Stimulated activated memory B cell treated with anti-CD40 and anti-IgM and Interleukin-4, amounts not matched to agents 10 μg/mL and 1 μg/mL and 100 μg/mL, for 72 hours (primary cell): ENCODE measurements around the gene LCMT2.
"Not testable (repeated sequence)": the region's sequence is repeated elsewhere in the genome, so short reads cannot be mapped to it uniquely, and the experiment has no call there.

Source experiments
- ATAC-seq: fragments of 150-1000 bp; cut with Tn5 transposase; 2 replicates; pipeline ENCODE4 v1.10.0; 2021
- H3K27ac Mint-ChIP-seq: one replicate; pipeline ENCODE4 v1.8.0; 2022; ENCODE audit warnings: mild to moderate bottlenecking, mixed read lengths
- H3K27me3 Mint-ChIP-seq: one replicate; pipeline ENCODE4 v1.8.0; 2022; ENCODE audit warnings: mixed read lengths
- H3K36me3 Mint-ChIP-seq: one replicate; pipeline ENCODE4 v1.8.0; 2022; ENCODE audit warnings: mixed read lengths
- H3K4me1 Mint-ChIP-seq: one replicate; pipeline ENCODE4 v1.8.0; 2022; ENCODE audit warnings: mixed read lengths
- H3K4me3 Mint-ChIP-seq: one replicate; pipeline ENCODE4 v1.8.0; 2022; ENCODE audit warnings: mild to moderate bottlenecking, moderate library complexity, mixed read lengths
- H3K9me3 Mint-ChIP-seq: one replicate; pipeline ENCODE4 v1.8.0; 2022; ENCODE audit warnings: mixed read lengths

The LCMT2 gene

DNA sequence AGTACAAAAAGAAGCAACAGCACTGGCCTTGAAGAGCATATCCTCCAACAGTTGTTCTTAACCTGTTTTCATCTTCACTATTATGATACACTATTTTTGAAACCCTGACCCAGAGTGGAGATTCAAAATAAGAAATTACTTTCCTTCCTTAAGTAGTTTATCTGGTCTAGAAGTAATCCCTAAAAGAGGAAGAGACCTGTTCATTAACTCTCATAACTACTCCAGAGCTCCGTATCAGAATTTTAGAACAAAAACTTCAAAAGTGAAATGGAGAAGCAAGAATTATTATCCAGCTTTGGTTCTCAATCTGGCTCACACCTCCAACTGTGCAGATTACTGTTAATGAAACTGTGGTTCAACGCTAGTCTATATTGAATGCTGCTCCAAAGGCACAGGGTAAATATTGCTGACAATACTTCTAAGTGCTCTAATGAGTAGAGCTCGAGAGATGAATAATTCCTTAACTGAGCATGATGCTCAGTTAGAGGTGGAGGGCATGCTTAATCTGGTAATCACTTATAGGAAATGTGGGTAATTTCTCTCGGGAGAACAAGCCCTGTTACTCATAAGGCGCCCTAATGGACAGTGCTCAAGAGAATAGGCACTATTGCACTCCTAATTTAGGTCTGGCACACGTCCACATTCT lies 5.2 kb downstream of the LCMT2 start:
- Mint-ChIP-seq H3K27ac (no peak overlapping the region), H3K9me3 (no peaks in the 10 kb centered on the region), H3K4me1 (peaks cover 26% of the 10 kb centered on the region), H3K4me3 (no peak overlapping the region), H3K36me3 (no peaks in the 10 kb centered on the region), H3K27me3 (no peaks in the 10 kb centered on the region)
- no peak for ATAC-seq

DNA sequence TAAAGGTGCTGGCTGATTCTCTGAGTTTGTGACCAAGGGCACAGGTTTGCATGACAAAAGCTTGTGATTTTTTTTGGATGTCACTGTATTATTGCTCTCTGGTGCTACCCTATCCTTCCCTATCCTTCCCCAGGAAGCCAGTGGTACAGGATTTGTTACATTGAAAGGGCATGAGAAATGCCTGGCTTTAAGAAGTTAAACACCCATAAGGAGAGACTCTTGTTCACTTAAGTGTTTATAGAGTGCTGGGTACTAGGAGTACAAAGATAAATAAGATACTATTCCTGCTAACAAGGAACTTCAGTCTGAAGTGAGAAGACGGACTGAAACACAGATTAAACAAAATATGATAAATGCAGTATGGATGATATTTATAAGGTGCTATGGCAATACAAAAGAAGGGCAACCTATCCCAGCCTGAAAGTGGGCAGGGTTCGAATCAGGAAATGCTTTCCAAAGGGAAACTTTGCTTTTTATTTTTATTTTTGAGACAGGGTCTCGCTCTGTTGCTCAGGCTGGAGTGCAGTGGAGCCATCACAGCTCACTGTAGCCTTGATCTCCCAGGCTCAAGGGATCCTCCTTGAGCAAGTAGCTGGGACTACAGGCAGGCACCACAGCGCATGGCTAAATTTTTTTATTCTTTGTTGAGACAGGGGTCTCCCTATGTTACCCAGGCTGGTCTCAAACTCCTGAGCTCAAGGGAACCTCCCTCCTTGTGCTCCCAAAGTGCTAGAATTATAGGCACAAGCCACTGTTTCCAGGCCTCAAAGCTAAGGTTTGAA lies 11.2 kb downstream of the LCMT2 start:
- Mint-ChIP-seq H3K36me3 (no peaks in the 10 kb centered on the region), H3K9me3 (no peaks in the 10 kb centered on the region), H3K4me3 (no peak overlapping the region), H3K27ac (no peak overlapping the region), H3K27me3 (peaks cover 10% of the 10 kb centered on the region), H3K4me1 (no peaks in the 10 kb centered on the region)
- ATAC-seq = no peak

DNA sequence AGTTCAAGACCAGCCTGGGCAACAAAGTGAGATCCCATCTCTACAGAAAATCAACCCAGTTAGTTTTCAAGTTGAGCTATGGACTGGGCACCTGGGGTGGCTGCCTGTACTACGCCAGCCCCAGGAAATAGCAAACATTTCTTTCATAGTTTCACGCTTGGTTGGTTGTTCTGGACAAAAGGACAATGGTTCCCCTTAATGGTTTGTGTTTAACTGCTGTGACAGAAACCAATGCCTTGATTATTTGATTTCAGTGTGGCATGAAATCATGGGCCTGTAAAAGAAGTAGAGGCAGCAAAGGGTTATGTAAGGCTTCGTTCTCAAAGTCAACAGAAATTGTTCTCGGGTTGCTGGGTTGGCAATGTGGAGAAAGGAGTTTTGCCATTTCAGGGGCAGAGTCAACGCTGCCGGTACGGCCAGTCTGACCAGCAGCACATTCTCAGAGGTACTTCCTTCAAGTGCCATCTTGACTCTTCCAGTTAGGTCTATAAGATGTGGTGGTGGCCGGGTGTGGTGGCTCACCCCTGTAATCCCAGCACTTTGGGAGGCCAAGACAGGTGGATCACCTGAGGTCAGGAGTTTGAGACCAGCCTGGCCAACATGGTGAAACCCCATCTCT lies 12.7 kb downstream of the LCMT2 start:
- peaks cover 10% of the 10 kb centered on the region for H3K27me3 Mint-ChIP-seq
- no peaks in the 10 kb centered on the region for H3K9me3 Mint-ChIP-seq
- H3K36me3 Mint-ChIP-seq = no peaks in the 10 kb centered on the region
- ATAC-seq = no peak
- H3K4me1 Mint-ChIP-seq = no peaks in the 10 kb centered on the region
- no peak overlapping the region for H3K4me3 Mint-ChIP-seq
- no peak overlapping the region for H3K27ac Mint-ChIP-seq

DNA sequence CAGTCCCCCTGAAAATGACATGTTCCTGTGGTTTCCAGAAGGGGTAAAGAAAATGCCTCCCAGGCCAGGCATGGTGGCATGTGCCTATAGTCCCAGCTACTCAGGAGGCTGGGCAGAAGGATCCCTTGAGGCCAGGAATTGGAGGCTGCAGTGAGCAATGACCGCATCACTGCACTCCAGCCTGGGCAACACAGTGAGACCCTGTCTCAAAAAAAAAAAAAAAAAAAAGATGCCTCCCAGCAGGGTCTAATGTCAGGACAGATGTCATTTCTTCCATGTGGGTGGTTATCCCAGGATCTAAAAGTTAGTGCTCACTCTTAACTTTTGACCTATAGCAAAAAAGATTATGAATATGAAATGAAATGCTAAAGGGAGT lies 13.4 kb downstream of the LCMT2 start:
- no peaks in the 10 kb centered on the region for H3K9me3 Mint-ChIP-seq

DNA sequence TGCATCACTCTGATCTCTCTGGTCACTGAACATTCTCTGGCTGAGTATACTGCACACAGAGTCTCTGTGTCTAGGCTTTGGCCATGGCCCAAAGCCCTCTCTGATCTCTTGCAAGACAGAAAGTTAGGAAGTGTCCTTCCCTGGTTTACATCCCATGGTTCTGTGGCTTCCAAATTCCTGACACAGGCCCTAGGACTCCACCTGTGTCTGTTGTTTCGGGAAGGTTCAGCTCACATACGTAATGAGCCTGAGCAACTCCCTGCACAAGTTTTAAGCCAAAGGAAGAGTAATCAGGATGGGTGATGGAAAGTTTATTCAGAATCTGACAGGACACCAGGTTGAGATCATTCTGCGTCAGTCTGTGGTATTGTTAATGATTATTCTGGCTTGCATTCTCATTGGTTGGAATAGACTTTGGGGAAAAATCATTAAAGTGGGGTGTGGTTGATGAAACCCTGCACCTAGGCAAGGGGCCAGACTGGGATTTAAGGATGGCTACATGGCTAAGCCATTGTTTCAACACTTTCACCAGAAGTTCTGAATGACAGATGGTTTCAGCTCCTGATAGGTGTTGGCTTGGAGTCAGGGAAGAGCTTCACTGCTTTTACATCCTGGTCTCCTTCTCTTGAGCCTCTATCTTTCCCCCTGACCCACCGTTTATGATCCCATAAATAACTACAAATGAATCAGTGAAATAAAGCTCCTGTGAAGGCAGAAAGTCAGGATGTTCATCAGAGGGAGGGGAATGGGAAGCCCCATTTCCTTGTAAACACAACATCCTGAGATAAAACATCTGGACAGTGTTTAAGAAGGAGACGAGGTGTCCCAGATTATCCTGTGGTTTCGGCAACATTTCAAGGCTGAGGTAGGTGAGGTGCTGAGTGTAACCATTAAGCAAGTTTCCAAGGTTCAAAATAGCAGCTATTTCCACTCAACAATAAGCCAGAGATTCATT lies 14.1 kb downstream of the LCMT2 start:
- Mint-ChIP-seq H3K27ac (no peak overlapping the region), H3K36me3 (no peaks in the 10 kb centered on the region), H3K27me3 (peaks cover 10% of the 10 kb centered on the region), H3K9me3 (no peaks in the 10 kb centered on the region), H3K4me1 (no peaks in the 10 kb centered on the region), H3K4me3 (no peak overlapping the region)
- no peak for ATAC-seq

More for the DNA sequence above, 13.4 kb downstream of the LCMT2 start:
- ATAC-seq = no peak
- Mint-ChIP-seq H3K4me3 (no peak overlapping the region), H3K4me1 (no peaks in the 10 kb centered on the region), H3K36me3 (no peaks in the 10 kb centered on the region), H3K27ac (no peak overlapping the region), H3K27me3 (peaks cover 10% of the 10 kb centered on the region)

DNA sequence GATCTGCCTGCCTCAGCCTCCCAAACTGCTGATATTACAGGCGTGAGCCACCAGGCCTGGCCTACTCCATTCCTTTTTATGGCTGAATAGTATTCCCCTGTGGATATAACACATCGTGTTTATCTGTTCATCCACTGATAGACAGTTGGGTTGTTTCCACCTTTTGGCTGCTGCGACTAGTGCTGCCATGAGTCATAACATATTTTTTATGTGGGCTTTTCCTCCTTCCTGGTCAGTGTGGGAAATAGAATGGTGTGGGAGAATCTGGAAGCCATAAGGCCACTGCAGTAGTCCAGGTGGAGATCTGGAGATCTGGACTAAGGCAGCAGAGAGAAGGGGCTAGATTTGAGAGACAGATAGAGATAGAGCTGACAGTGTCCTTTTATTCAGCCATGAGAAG lies 16.2 kb downstream of the LCMT2 start:
- no peaks in the 10 kb centered on the region for H3K36me3 Mint-ChIP-seq
- H3K27ac Mint-ChIP-seq = no peak overlapping the region
- peaks cover 21% of the 10 kb centered on the region for H3K27me3 Mint-ChIP-seq
- ATAC-seq = no peak
- H3K9me3 Mint-ChIP-seq = no peaks in the 10 kb centered on the region
- no peaks in the 10 kb centered on the region for H3K4me1 Mint-ChIP-seq
- H3K4me3 Mint-ChIP-seq = no peak overlapping the region

DNA sequence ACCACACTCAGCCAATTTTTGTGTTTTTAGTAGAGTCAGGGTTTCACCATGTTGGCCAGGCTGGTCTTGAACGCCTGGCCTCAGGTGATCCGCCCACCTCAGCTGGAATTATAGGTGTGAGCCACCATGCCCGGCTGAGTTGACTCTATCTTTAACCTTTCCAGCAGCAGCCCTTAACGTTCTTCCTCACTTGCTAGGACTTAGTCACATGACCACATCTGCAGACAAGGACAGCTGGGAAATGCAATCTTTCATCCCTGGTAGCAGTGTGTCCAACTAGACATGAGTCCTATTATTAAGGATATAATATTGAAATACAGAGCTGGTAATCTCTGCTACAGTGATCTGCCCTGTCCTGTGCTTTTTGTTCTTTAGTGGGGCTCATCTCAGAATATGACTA lies 18.0 kb downstream of the LCMT2 start:
- no peak overlapping the region for H3K4me3 Mint-ChIP-seq
- H3K36me3 Mint-ChIP-seq = no peaks in the 10 kb centered on the region
- H3K27me3 Mint-ChIP-seq = peaks cover 34% of the 10 kb centered on the region
- no peaks in the 10 kb centered on the region for H3K4me1 Mint-ChIP-seq
- ATAC-seq = no peak
- H3K27ac Mint-ChIP-seq = no peak overlapping the region
- H3K9me3 Mint-ChIP-seq = no peaks in the 10 kb centered on the region

DNA sequence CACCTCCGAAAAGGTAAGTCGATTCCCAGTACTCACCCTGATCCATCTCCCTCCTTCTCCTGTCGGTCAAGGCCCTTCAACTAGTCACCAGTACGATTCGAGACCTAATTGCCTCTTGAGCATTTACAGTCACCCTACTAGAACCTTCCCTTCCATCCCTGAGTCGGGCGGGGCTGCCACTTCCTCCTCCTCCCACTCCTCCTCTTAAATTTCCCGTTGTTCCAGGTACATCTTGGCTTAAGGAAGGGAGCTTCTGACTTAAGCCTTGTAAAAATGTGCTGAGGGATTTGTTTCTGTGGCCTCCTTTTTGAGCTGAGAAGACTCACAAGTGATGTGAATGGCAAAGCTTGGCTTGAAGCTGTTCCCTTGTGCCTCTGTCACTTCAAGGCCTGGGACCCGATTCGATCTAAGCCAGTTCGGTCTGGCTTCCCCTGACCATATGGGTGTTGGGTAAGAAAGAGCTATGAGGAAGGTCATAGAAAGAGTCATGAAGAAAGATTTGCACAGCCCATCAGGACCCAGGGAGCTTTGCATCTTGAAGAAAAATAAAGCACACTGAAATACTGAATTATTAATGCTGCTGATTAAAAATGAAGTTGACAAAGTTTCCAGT lies 28.1 kb downstream of the LCMT2 start, which contains the start of gene TGM7:
Gene TGM7, minus strand, starts transcription at position 51 of the 613 bp plus-strand sequence.
- Mint-ChIP-seq H3K27me3 (peaks cover 23% of the 10 kb centered on the region), H3K36me3 (no peaks in the 10 kb centered on the region), H3K4me1 (no peaks in the 10 kb centered on the region), H3K27ac (no peak within 1 kb of the TSS), H3K9me3 (no peaks in the 10 kb centered on the region), H3K4me3 (no peak within 1 kb of the TSS)
- no peak for ATAC-seq

DNA sequence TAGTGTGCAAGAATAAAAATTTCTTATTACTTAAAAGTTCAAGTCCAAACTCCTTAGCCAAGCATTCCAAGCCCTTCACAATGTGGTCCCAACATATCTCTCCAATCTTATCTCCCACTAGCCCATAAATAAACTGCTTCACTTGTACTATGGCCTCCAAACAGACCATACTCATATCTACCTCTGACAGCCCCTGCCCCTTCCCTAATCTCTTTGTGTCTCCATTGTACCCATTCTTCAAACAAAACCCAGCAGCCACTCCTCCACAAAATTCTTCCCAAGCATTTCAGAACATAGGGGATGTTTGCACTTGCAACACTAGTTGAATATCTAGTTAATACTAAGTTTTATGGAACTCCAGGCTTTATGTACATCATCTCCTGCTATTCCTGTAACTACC lies 30.5 kb downstream of the LCMT2 start:
- Mint-ChIP-seq H3K27ac (no peak overlapping the region), H3K9me3 (no peaks in the 10 kb centered on the region), H3K4me3 (no peak overlapping the region), H3K4me1 (no peaks in the 10 kb centered on the region), H3K27me3 (peaks cover 33% of the 10 kb centered on the region), H3K36me3 (no peaks in the 10 kb centered on the region)
- no peak for ATAC-seq

DNA sequence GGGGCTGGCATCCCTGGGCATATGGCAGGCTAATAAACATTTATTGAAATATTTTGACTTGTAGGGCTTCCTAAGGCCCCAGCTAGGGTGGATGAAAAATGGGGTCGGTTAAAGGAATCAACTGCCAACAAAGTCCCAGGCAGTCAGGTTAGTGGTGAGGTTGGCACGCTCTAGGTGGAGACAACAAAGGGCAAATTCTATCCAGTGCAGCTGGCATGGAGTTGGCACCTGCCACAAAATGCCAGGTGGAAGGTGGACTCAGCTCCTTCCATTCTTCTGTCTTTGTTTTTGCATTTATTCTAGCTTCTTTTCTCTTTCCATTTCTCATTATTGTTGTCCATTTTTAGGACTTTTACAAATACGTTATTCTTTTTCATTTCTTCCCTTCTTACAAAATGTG lies 31.0 kb downstream of the LCMT2 start:
- H3K9me3 Mint-ChIP-seq = no peaks in the 10 kb centered on the region
- ATAC-seq = no peak

DNA sequence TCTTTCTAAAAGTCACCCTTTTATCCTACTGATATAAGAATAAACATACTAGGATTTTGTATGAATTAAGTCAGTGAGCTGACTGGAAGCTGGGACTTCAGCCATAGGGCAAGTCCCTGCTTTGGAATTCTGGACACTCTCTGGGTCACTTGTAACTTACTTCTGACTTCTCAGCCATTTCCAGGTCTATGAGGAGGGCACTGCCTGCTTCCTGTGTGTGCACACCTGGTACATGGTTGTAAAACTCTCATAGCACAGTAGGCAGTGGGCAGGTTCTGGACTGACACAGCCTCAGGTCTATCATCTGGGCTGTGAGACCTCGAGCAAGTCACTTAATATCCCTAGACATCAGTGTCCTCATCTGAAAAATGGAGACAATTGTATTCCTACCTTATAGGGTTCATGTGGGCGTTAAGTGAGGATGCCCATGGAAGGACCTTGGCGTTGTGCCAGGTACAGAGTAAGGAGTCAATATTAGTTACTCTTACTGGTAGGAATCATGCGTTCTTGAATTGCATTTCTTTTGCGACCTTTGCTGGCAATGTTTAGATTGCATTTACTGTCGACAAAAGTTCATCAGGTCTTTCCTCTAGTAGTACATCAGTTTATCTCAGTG lies 36.2 kb downstream of the LCMT2 start:
- peaks cover 5% of the 10 kb centered on the region for H3K4me1 Mint-ChIP-seq
- no peaks in the 10 kb centered on the region for H3K36me3 Mint-ChIP-seq
- ATAC-seq = no peak
- H3K27me3 Mint-ChIP-seq = peaks cover 50% of the 10 kb centered on the region
- no peaks in the 10 kb centered on the region for H3K9me3 Mint-ChIP-seq
- no peak overlapping the region for H3K4me3 Mint-ChIP-seq
- no peak overlapping the region for H3K27ac Mint-ChIP-seq

More for the DNA sequence above, 31.0 kb downstream of the LCMT2 start:
- no peaks in the 10 kb centered on the region for H3K36me3 Mint-ChIP-seq
- H3K4me3 Mint-ChIP-seq = no peak overlapping the region
- H3K4me1 Mint-ChIP-seq = no peaks in the 10 kb centered on the region
- H3K27ac Mint-ChIP-seq = no peak overlapping the region
- H3K27me3 Mint-ChIP-seq = peaks cover 37% of the 10 kb centered on the region

DNA sequence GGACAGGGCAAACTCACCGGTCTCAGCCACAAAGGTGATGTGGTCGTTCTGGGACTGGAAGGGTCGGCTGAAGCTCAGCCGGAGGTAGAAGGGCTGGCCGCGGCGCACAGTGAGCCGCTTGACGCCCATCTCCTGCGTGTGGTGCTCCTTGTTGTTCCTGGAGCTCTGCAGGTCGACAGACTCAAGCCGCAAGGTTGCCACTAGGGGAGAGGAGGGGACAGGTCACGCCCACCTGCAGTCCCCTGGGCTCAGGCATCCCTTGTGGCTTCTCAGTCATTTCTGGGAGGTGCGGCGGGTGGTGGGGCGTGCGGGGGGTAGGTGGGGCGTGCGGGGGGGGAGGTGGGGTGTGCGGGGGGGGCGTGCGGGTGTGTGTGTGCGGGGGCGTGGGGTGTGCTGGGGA lies 36.9 kb downstream of the LCMT2 start:
- Mint-ChIP-seq H3K27ac (no peak overlapping the region), H3K27me3 (peaks cover 50% of the 10 kb centered on the region), H3K36me3 (no peaks in the 10 kb centered on the region), H3K4me1 (peaks cover 5% of the 10 kb centered on the region), H3K9me3 (no peaks in the 10 kb centered on the region), H3K4me3 (no peak overlapping the region)
- peak; percentile 63 for ATAC-seq

DNA sequence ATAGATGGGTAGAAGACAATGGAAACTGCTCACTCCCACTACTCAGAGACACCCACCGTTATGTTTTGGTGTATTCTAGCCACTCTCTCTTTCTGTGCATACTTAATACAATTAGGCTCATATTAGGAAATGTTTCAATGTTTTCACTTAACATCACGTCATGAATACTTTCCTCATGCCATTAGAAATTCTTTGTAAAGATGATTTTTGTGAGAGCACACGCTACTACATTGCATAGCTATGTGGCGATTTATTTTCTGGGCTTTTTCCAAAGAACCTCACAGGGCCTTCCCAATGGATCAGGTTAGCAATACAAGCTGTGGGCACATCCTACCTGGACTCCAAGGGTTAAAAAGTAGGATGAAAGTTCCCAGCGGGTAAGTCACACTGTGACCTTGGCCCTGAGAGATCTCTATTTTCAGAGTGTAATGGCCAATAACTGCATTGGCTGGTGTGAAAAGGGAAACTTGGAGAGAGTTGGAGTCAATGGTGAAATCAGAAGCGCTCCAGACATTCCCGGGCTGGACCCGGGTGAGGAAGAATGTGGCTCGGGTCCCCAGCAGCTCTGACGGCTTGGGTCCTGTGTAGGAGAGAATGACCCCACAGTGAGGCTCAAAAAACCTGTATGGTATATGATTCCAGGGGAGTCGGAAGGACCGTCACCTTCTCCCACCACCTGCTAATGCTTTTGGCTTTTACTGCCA lies 37.8 kb downstream of the LCMT2 start:
- no peaks in the 10 kb centered on the region for H3K36me3 Mint-ChIP-seq
- H3K4me1 Mint-ChIP-seq = peaks cover 5% of the 10 kb centered on the region
- peaks cover 43% of the 10 kb centered on the region for H3K27me3 Mint-ChIP-seq
- no peak for ATAC-seq
- no peaks in the 10 kb centered on the region for H3K9me3 Mint-ChIP-seq
- H3K4me3 Mint-ChIP-seq = no peak overlapping the region
- no peak overlapping the region for H3K27ac Mint-ChIP-seq

DNA sequence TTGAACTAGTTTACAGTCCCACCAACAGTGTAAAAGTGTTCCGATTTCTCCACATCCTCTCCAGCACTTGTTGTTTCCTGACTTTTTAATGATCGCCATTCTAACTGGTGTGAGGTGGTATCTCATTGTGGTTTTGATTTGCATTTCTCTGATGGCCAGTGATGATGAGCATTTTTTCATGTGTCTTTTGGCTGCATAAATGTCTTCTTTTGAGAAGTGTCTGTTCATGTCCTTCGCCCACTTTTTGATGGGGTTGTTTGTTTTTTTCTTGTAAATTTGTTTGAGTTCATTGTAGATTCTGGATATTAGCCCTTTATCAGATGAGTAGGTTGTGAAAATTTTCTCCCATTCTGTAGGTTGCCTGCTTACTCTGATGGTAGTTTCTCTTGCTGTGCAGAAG lies 40.7 kb downstream of the LCMT2 start:
- Mint-ChIP-seq H3K27me3 (peaks cover 15% of the 10 kb centered on the region), H3K4me1 (peaks cover 17% of the 10 kb centered on the region)
- not testable (repeated sequence) for H3K9me3 Mint-ChIP-seq, H3K4me3 Mint-ChIP-seq, ATAC-seq, H3K36me3 Mint-ChIP-seq, H3K27ac Mint-ChIP-seq
